GM12891 (cell line): ENCODE measurements around the gene HMGN1.

ENCODE experiments used
- PAX5 ChIP-seq: IDR thresholded peaks from 2 replicates; pipeline ENCODE4 v1.6.1; 2011; ENCODE audit warnings: low read length, moderate library complexity, mild to moderate bottlenecking; ENCODE audit not compliant: insufficient read depth, severe bottlenecking
- POLR2A ChIP-seq: IDR thresholded peaks from 2 replicates; pipeline ENCODE4 v1.6.1; 2011; ENCODE audit warnings: low read depth, low read length, control low read depth
- POLR2AphosphoS5 ChIP-seq: IDR thresholded peaks from 2 replicates; pipeline ENCODE4 v1.6.1; 2011; ENCODE audit warnings: low read depth, low read length, control low read depth
- POU2F2 ChIP-seq: IDR thresholded peaks from 2 replicates; pipeline ENCODE4 v1.6.1; 2011; ENCODE audit warnings: low read depth, mild to moderate bottlenecking, control low read depth, low read length, moderate library complexity
- SPI1 ChIP-seq: IDR thresholded peaks from 2 replicates; pipeline ENCODE4 v1.6.1; 2011; ENCODE audit warnings: low read depth, low read length, control low read depth
- TAF1 ChIP-seq: IDR thresholded peaks from 2 replicates; pipeline ENCODE4 v1.6.1; 2011; ENCODE audit warnings: low read depth, low read length, control low read depth

DNA sequence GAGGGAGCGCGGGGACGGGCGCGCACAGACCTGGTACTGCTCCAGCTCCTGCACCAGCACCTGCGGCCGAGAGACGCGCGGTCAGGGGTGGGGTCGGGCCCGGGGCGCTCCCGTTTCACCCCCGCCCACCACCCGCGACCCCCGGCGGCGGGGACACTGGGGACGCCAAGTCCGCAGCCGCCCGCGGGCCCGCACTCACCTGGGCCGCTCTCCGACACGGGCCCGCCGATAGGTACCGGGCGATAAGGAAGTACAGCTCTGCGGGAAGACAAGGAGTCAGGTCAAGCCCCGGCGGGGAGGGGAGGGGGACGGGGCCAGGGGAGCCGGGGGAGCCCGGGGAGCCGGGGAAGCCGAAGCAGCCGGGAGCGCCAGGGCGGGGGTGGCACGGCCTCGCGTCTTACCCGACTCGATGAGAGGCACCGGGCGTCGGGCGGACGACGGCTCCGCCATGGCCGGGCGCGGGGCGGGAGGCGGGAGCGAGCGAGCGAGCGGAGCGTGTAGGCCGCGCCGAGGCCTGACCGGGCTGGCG, 35.8 kb downstream of the HMGN1 start:
- TF ChIP-seq TAF1, result no peak
- no peak for TF ChIP-seq POLR2A
- TF ChIP-seq POLR2AphosphoS5, result no peak
- TF ChIP-seq PAX5, result no peak
- no peak for TF ChIP-seq SPI1
- TF ChIP-seq POU2F2, result no peak
